HG03521 (cell line): ENCODE results near the gene CCDC63.
"Not testable (repeated sequence)": the region's sequence is repeated elsewhere in the genome, so short reads cannot be mapped to it uniquely, and the experiment has no call there.

Source experiments
- ATAC-seq: cut with Tn5 transposase; IDR thresholded peaks from one replicate; pipeline ENCODE4 v1.9.1; 2021; ENCODE audit warnings: mild to moderate bottlenecking, moderate library complexity; ENCODE audit not compliant: unreplicated experiment

CCDC63 gene

GRCh38 chr12:110943373-110943772 lies 96.6 kb downstream of the CCDC63 start:
- no peak for ATAC-seq

- ATAC-seq = no peak
These were observed 101.3 kb downstream of the CCDC63 start for GRCh38 chr12:110948041-110948440.

- ATAC-seq = not testable (repeated sequence)
These were observed 103.7 kb downstream of the CCDC63 start for GRCh38 chr12:110950466-110950865.

GRCh38 chr12:110950867-110951266 lies 104.1 kb downstream of the CCDC63 start:
- ATAC-seq = not testable (repeated sequence)
